Calu3 (cell line): ENCODE results near the gene OR2L3. TPM values are rescaled to one million over a fixed set of nuclear protein-coding genes. Genes with fewer than 3 reads are reported as not detected.

Experiments used
- BruUV-seq: library from RNA; stranded (reverse); fragments of 400-500 nt; replicated peaks from 2 replicates; lab custom pipeline; 2021; lab: Mats Ljungman, UMichigan
- CTCF ChIA-PET: fragments of 300-600 bp; sonication (Branson Sonifier 250); formaldehyde crosslinking; loops from one replicate; lab custom pipeline; 2022; ENCODE audit warnings: antibody characterized with exemption; lab: Charles Lee
- DNase-seq: peaks from one replicate; pipeline ENCODE4 v3.0.0; 2022
- H3K27ac Mint-ChIP-seq: one replicate; pipeline ENCODE4 v1.8.0; 2022; ENCODE audit warnings: mixed read lengths; ENCODE audit not compliant: unreplicated experiment
- H3K27me3 Mint-ChIP-seq: one replicate; pipeline ENCODE4 v1.8.0; 2022; ENCODE audit warnings: mixed read lengths; ENCODE audit not compliant: unreplicated experiment
- H3K36me3 Mint-ChIP-seq: one replicate; pipeline ENCODE4 v1.8.0; 2022; ENCODE audit warnings: mild to moderate bottlenecking, moderate library complexity, mixed read lengths; ENCODE audit not compliant: insufficient read depth, unreplicated experiment
- H3K4me1 Mint-ChIP-seq: one replicate; pipeline ENCODE4 v1.8.0; 2022; ENCODE audit warnings: mild to moderate bottlenecking, low read depth, mixed read lengths; ENCODE audit not compliant: unreplicated experiment
- H3K4me3 Mint-ChIP-seq: one replicate; pipeline ENCODE4 v1.8.0; 2022; ENCODE audit warnings: mild to moderate bottlenecking, low read depth, moderate library complexity, mixed read lengths; ENCODE audit not compliant: unreplicated experiment
- H3K9me3 Mint-ChIP-seq: one replicate; pipeline ENCODE4 v1.8.0; 2022; ENCODE audit warnings: low read depth, mixed read lengths; ENCODE audit not compliant: unreplicated experiment
- intact Hi-C: fragments of 100-400 bp; cut with micrococcal nuclease; formaldehyde crosslinking; loops from one replicate; pipeline ENCODE4 v1.10.0; 2022; ENCODE audit not compliant: unreplicated experiment
- total RNA-seq: library from RNA; stranded (reverse); gene quantifications from 2 replicates; pipeline ENCODE4 v1.2.3, GENCODE V29; 2022
- TF ChIP-seq, protein P1 (sequence below): fragments of 200-600 bp; IDR thresholded peaks from one replicate; pipeline ENCODE4 v1.8.0; 2022; ENCODE audit warnings: antibody characterized with exemption; ENCODE audit not compliant: unreplicated experiment

The OR2L3 gene
- total RNA-seq, 1 experiment from 2014 or later = not detected

DNA sequence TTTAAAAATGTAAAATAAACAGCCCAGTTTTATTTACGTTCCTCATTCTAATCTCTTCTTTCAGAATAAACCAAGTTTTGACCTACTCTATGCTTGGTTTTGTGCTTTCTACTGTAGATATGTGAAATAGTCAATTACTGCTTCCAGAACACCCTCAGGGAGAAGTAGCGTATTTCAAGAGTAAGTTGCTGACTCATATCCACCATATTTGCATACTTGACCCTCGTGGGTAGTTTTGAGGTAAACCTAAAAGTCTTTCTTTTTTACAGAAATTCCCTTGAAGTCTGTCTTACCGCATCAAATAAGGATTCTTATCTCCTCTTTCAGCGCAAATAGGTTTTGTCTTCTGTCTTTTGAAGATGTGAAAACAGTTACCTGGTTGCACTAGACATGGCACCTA, 1.4 kb upstream of the OR2L3 start:
- Mint-ChIP-seq H3K27me3 (no peaks in the 10 kb centered on the region), H3K27ac (no peak overlapping the region), H3K9me3 (peaks cover 18% of the 10 kb centered on the region), H3K4me3 (no peak overlapping the region), H3K4me1 (no peaks in the 10 kb centered on the region), H3K36me3 (no peaks in the 10 kb centered on the region)
- TF ChIP-seq, protein P1, sequence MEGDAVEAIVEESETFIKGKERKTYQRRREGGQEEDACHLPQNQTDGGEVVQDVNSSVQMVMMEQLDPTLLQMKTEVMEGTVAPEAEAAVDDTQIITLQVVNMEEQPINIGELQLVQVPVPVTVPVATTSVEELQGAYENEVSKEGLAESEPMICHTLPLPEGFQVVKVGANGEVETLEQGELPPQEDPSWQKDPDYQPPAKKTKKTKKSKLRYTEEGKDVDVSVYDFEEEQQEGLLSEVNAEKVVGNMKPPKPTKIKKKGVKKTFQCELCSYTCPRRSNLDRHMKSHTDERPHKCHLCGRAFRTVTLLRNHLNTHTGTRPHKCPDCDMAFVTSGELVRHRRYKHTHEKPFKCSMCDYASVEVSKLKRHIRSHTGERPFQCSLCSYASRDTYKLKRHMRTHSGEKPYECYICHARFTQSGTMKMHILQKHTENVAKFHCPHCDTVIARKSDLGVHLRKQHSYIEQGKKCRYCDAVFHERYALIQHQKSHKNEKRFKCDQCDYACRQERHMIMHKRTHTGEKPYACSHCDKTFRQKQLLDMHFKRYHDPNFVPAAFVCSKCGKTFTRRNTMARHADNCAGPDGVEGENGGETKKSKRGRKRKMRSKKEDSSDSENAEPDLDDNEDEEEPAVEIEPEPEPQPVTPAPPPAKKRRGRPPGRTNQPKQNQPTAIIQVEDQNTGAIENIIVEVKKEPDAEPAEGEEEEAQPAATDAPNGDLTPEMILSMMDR = no peak
- CTCF ChIA-PET = no interaction called here
- BruUV-seq = no TSS peak
- intact Hi-C loops = no loop called here
- no peak for DNase-seq

DNA sequence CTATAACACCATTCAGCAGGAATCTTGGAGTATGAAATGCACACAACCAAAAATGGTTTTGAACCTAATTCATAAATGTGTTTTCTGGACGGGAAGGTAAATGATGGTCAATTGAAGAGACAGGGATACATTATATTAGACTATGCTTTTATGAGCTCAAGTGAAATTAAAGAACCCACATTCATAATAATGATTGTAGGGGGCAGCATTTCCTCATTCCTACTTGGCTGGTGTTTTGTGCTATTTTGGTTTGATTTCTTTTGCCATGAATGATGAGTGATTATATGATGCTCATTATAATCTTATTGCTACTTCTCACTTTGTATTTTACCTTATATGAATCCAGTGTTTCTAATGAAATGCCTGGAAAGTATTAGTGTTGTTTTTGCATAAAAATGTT, 372 bp downstream of the OR2L3 start:
- Mint-ChIP-seq H3K9me3 (peaks cover 15% of the 10 kb centered on the region), H3K4me3 (no peak overlapping the region), H3K27me3 (no peaks in the 10 kb centered on the region), H3K27ac (no peak overlapping the region), H3K36me3 (no peaks in the 10 kb centered on the region), H3K4me1 (no peaks in the 10 kb centered on the region)
- DNase-seq = no peak
- TF ChIP-seq, protein P1 = no peak
- CTCF ChIA-PET = no interaction called here
- BruUV-seq = no TSS peak
- intact Hi-C loops = no loop called here

DNA sequence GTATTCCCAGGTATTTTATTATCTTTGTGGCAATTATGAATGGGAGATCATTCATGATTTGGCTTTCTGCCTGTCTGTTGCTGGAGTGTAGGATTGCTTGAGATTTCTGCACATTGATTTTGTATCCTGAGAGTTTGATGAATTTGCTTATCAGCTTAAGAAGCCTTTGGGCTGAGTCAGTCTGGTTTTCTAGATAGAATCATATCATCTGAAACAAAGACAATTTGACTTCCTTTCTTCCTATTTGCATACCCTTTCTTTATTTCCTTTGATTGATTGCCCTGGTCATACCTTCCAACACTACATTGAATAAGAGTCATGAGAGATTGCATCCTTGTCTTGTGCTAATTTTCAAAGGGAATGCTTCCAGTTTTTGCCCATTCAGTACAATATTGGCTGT, 8.0 kb downstream of the OR2L3 start:
- H3K4me3 Mint-ChIP-seq = no peak overlapping the region
- TF ChIP-seq, protein P1 = no peak
- H3K27me3 Mint-ChIP-seq = no peaks in the 10 kb centered on the region
- BruUV-seq = no TSS peak
- intact Hi-C loops = no loop called here
- DNase-seq = no peak
- CTCF ChIA-PET = no interaction called here
- H3K9me3 Mint-ChIP-seq = peaks cover 21% of the 10 kb centered on the region
- no peaks in the 10 kb centered on the region for H3K4me1 Mint-ChIP-seq
- H3K36me3 Mint-ChIP-seq = no peaks in the 10 kb centered on the region
- no peak overlapping the region for H3K27ac Mint-ChIP-seq

DNA sequence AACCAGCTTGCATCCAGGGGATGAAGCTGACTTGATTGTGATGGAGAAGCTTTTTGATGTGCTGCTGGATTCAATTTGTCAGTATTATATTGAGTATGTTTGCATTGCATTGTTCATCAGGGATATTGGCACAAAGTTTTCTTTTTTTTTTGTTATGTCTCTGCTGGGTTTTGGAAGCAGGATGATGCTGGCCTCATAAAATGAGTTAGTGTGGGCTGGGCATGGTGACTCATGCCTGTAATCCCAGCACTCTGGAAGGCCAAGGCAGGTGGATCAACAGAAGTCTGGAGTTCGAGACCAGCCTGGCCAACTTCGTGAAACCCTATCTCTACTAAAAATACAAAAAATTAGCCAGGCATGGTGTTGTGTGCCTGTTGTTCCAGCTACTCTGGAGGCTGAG, 8.6 kb downstream of the OR2L3 start:
- Mint-ChIP-seq H3K4me1 (no peaks in the 10 kb centered on the region), H3K9me3 (peaks cover 21% of the 10 kb centered on the region), H3K27me3 (no peaks in the 10 kb centered on the region), H3K27ac (no peak overlapping the region), H3K36me3 (no peaks in the 10 kb centered on the region), H3K4me3 (no peak overlapping the region)
- TF ChIP-seq, protein P1 = no peak
- CTCF ChIA-PET = no interaction called here
- no peak for DNase-seq
- no TSS peak for BruUV-seq
- intact Hi-C loops = no loop called here
